Measurements from ENCODE around the gene MEGF9. TPM values are rescaled to one million over a fixed set of nuclear protein-coding genes. Genes with fewer than 3 reads are reported as not detected.

MEGF9 gene
- total RNA-seq, 1 donor from 2014 or later, result 10.0 TPM

DNA sequence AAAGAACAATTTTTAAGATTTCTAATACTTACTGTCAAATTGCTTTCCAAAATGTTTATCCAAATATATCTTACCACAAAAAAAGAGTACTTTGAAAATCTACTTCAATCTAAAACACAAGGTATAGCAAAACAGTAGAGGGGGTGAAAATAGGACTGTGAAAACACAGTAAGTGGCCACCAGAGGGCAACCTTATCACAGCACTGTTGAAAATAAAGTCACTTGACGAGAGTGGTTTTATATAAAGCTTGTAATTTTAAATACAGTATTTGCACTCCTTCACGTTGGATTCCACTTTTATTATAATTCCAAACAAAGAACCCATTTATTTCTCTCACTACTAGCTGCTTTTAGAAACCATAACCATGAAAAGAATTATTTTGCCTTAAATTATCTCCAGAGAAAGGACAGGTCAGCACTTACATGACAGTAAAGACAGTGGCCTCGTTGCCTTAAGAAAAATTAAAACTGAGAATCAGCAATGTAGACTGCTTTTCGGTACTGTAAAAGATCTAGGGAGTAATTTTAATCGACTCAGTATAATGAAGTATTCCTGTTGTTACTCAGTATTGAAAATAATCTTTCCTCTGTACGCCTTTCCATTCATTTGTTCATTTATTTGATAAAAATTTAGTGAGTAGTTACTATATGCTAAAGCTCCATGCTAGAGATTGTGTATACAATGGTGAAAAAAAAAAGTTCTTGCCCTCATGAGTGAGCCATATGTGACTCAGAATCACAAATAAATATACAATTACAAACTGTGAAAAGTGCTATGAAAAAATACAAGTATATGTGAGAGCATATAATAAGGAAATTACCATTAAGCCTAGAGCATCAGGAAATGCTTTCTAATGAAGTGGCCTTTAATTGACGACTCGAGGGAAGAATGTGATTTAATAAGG lies 94.3 kb downstream of the MEGF9 start:
- no peaks in the 10 kb centered on the region for H3K36me3 ChIP-seq (ENCODE audit: control insufficient read depth, insufficient read depth, low read length)
- DNase-seq (ENCODE audit: low read depth), result no peak
- TF ChIP-seq, protein P1, sequence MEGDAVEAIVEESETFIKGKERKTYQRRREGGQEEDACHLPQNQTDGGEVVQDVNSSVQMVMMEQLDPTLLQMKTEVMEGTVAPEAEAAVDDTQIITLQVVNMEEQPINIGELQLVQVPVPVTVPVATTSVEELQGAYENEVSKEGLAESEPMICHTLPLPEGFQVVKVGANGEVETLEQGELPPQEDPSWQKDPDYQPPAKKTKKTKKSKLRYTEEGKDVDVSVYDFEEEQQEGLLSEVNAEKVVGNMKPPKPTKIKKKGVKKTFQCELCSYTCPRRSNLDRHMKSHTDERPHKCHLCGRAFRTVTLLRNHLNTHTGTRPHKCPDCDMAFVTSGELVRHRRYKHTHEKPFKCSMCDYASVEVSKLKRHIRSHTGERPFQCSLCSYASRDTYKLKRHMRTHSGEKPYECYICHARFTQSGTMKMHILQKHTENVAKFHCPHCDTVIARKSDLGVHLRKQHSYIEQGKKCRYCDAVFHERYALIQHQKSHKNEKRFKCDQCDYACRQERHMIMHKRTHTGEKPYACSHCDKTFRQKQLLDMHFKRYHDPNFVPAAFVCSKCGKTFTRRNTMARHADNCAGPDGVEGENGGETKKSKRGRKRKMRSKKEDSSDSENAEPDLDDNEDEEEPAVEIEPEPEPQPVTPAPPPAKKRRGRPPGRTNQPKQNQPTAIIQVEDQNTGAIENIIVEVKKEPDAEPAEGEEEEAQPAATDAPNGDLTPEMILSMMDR (IDR thresholded peaks at IDR 0.05; ENCODE audit: insufficient read depth, low read length, poor library complexity, severe bottlenecking), result peak; percentile 72
- H3K27me3 ChIP-seq (ENCODE audit: control insufficient read depth, insufficient read depth, low read length), result no peaks in the 10 kb centered on the region
- no peak overlapping the region for H3K4me3 ChIP-seq (ENCODE audit: low read depth, low read length)

DNA sequence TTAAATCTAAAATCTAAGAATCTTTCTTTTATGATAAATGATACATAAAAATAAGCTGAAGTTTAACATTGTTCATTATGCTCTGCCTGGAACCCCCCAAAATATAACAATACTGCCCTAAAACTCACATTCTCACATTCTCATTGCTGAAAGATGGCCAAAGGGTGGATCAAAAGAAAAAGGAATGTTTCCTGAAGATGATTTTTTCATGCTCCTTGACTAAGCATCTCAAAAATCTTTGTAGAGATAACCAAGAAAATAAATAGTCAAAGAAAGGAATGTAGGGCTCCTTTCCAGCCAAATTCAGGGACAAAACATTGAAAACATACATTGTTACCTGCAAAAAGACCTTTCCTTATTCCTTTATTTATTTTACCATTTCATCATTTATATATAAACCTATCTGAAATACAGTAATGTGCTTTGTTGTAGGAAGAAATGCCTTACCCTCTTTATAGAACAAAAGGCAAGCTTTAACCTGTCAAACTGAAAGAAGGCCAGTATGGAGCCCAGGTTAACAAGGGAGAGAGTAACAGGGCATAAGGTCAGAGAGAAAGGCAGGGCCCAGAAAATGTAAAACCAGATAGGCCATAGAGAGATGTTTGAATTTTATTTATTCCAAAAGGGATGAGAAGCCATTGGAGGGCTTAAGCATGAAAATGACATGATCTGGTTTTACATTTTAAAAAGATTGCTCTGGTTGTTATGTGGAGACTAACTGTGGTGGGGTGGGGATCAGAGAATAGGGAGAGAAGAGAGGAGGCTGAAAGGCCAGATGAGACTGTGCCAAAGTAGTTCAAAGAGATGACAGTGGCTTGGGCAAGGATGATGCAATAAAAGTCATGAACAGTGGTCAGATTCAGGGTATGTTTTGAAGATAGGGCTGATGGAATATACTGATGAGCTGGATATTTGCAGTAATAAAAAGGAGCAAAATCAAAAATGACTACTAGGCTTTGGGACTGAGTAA lies 97.0 kb downstream of the MEGF9 start:
- H3K4me3 ChIP-seq (ENCODE audit: low read depth, low read length), result no peak overlapping the region
- no peaks in the 10 kb centered on the region for H3K36me3 ChIP-seq (ENCODE audit: control insufficient read depth, insufficient read depth, low read length)
- TF ChIP-seq, protein P1 (IDR thresholded peaks at IDR 0.05; ENCODE audit: insufficient read depth, low read length, poor library complexity, severe bottlenecking), result no peak
- H3K27me3 ChIP-seq (ENCODE audit: control insufficient read depth, insufficient read depth, low read length), result no peaks in the 10 kb centered on the region
- DNase-seq (ENCODE audit: low read depth), result no peak

DNA sequence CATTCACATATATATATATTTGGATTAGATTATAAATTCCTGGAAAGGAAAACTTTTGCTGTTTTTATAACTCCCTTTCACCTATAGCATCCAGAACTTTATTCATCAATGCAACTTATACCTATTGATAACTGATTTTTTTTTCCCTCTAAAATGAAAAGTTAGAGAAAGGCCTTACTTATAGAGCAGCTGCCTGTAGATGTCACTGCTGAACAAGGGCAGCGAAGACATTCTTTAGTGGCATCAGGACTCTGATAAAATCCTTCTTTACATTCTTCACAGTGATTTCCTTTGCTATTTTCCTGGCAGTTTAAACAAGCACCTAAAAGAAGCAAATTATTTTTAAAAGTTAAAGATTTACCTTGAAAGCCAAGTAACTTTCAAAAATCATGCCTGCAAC lies 102.1 kb downstream of the MEGF9 start:
- no peak for DNase-seq (ENCODE audit: low read depth)
- TF ChIP-seq, protein P1 (IDR thresholded peaks at IDR 0.05; ENCODE audit: insufficient read depth, low read length, poor library complexity, severe bottlenecking), result peak; percentile 48
- H3K36me3 ChIP-seq (ENCODE audit: control insufficient read depth, insufficient read depth, low read length), result no peaks in the 10 kb centered on the region
- H3K27me3 ChIP-seq (ENCODE audit: control insufficient read depth, insufficient read depth, low read length), result no peaks in the 10 kb centered on the region
- H3K4me3 ChIP-seq (ENCODE audit: low read depth, low read length), result no peak overlapping the region

DNA sequence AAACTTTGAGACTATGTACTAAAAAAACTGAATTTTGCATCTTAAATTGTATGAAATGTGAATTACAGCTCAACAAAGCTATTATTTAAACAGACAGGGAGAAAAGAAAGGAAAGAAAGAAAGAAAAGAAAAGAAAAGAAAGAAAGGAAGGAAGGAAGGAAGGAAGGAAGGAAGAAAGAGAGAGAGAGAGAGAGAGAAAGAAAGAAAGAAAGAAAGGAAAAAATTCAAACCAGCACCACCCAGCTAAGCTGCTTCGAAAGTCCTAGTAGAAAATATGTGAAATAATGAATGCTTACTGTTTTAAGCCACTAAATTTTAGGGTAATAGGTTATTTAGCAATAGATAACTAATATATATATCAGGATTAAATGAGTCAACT lies 102.6 kb downstream of the MEGF9 start:
- Histone ChIP-seq H3K36me3 (ENCODE audit: control insufficient read depth, insufficient read depth, low read length) (no peaks in the 10 kb centered on the region), H3K27me3 (ENCODE audit: control insufficient read depth, insufficient read depth, low read length) (no peaks in the 10 kb centered on the region), H3K4me3 (ENCODE audit: low read depth, low read length) (no peak overlapping the region)
- TF ChIP-seq, protein P1 (IDR thresholded peaks at IDR 0.05; ENCODE audit: insufficient read depth, low read length, poor library complexity, severe bottlenecking), result no peak
- DNase-seq (ENCODE audit: low read depth), result no peak

DNA sequence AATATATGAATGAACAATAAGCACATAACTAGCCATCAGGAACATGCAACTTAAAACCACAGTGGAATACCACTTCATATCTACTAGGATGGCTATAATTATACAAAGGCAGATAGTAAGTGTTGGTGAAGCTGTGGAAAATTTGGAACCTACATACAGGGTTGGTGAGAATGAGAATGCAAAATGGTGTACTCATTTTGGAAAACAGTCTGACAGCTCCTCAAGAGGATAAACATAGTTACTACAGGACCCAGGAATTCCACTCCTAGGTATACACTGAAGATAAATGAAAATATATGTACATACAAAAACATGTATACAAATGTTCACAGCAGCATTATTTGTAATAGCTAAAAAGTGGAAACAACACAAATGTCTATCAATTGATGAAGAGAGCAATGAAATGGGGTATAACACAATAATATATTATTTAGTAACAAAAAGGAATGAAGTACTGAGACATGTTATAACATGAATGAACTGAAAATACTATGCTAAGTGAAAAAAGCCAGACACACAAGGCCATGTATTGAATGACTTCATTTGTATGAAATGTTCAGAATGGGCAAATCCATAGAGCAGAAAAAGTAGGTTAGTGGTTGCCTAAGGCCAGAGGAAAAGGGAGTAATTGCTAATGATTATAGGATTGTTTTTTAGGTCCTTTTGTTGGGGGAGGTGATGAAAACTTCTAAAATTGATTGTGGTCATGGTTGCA lies 103.1 kb downstream of the MEGF9 start:
- no peaks in the 10 kb centered on the region for H3K36me3 ChIP-seq (ENCODE audit: control insufficient read depth, insufficient read depth, low read length)
- no peak for DNase-seq (ENCODE audit: low read depth)
- no peaks in the 10 kb centered on the region for H3K27me3 ChIP-seq (ENCODE audit: control insufficient read depth, insufficient read depth, low read length)
- TF ChIP-seq, protein P1 (IDR thresholded peaks at IDR 0.05; ENCODE audit: insufficient read depth, low read length, poor library complexity, severe bottlenecking), result peak; percentile 15
- H3K4me3 ChIP-seq (ENCODE audit: low read depth, low read length), result no peak overlapping the region
